Measurements from ENCODE around the gene XIRP1. TPM values are rescaled to one million over a fixed set of nuclear protein-coding genes. Genes with fewer than 3 reads are reported as not detected.

XIRP1 gene
- total and polyA plus RNA-seq, 2 experiments from 2014 or later: not detected

DNA sequence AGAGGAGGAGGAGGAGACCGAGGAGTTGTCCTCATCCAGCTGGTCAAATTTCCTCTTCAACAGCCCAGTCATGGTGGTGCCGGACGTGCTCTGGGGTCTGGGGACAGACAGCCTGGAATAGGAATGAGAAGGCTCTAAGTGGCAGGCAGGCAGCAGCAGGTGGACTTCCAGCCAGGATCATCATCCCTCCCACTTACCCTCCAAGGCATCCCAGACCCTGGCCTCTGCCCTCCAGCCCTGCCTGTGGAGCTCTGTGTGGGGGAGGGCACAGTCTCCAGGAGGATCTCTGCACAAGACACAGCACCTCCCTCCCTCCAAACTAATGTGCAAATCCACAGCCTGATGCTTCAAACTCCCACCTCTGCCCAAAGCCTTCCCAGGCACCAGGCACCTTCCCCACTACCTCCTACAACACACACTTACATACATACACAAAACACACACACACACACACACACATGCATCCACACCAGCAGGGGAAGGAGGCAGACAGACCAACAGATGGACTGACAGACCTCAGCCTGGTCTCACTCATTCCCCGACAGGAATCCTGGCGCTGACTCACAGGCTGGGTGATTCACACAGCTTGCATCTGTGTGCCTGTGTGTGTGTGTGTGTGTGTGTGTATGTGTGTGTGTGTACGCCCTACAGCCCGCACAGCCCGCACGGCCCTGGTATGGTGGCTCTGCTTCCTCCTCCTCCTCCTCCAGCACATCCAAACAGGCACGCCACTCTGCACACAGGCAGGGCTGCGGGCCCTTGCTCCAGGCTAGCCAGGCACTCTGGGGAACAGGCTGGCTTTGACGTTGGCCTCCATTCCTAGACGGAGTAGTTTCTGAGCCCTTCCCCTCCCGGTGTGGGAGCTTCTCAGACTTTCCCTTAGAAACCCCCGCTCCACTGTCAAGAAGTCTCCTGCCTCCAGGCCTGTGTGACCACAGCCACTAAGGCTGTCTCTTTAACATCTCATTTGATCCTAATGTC lies 45.5 kb downstream of the XIRP1 start:
- Histone ChIP-seq H3K27ac (ENCODE audit: low read depth) (no peak overlapping the region), H3F3A (replicated peaks; ENCODE audit: low read depth) (peaks cover 4% of the 10 kb centered on the region; the same call in 1 of the 2 replicates), H3K4me2 (peak overlapping the region; percentile 75)

More for the DNA sequence above, 45.5 kb downstream of the XIRP1 start:
- ATAC-seq (no peak), DNase-seq (ENCODE audit: low spot score) (no peak)
- Histone ChIP-seq H3K9me2 (ENCODE audit: insufficient read depth) (no peaks in the 10 kb centered on the region), H2AFZ (no peak overlapping the region), H3K4me3 (peak overlapping the region; percentile 33; the same call in 1 of the 2 replicates), H3K27me3 (ENCODE audit: insufficient read depth) (no peaks in the 10 kb centered on the region), H4K20me1 (replicated peaks; ENCODE audit: insufficient read depth) (peaks cover 7% of the 10 kb centered on the region), H3K36me3 (ENCODE audit: insufficient read depth) (peaks cover 17% of the 10 kb centered on the region; the same call in 1 of the 2 replicates), H3K4me1 (ENCODE audit: insufficient read depth) (peaks cover 52% of the 10 kb centered on the region), H3K79me2 (replicated peaks; ENCODE audit: insufficient read depth) (peaks cover 46% of the 10 kb centered on the region)
- Mint-ChIP-seq H3K9me3 (no peaks in the 10 kb centered on the region), H3K27ac (peak overlapping the region; percentile 86), H3K4me3 (peak overlapping the region; percentile 19; the same call in 1 of the 3 replicates), H3K4me1 (peaks cover 58% of the 10 kb centered on the region), H3K36me3 (ENCODE audit: low read depth) (peaks cover 42% of the 10 kb centered on the region), H3K27me3 (ENCODE audit: insufficient read depth, low read depth, poor library complexity) (peaks cover 21% of the 10 kb centered on the region)
- TF ChIP-seq POLR2AphosphoS5 (IDR thresholded peaks at IDR 0.05; ENCODE audit: low read depth): no peak
- TF ChIP-seq ZNF114 (CRISPR knock-in tag; IDR thresholded peaks at IDR 0.05): no peak
- TF ChIP-seq, protein P1, sequence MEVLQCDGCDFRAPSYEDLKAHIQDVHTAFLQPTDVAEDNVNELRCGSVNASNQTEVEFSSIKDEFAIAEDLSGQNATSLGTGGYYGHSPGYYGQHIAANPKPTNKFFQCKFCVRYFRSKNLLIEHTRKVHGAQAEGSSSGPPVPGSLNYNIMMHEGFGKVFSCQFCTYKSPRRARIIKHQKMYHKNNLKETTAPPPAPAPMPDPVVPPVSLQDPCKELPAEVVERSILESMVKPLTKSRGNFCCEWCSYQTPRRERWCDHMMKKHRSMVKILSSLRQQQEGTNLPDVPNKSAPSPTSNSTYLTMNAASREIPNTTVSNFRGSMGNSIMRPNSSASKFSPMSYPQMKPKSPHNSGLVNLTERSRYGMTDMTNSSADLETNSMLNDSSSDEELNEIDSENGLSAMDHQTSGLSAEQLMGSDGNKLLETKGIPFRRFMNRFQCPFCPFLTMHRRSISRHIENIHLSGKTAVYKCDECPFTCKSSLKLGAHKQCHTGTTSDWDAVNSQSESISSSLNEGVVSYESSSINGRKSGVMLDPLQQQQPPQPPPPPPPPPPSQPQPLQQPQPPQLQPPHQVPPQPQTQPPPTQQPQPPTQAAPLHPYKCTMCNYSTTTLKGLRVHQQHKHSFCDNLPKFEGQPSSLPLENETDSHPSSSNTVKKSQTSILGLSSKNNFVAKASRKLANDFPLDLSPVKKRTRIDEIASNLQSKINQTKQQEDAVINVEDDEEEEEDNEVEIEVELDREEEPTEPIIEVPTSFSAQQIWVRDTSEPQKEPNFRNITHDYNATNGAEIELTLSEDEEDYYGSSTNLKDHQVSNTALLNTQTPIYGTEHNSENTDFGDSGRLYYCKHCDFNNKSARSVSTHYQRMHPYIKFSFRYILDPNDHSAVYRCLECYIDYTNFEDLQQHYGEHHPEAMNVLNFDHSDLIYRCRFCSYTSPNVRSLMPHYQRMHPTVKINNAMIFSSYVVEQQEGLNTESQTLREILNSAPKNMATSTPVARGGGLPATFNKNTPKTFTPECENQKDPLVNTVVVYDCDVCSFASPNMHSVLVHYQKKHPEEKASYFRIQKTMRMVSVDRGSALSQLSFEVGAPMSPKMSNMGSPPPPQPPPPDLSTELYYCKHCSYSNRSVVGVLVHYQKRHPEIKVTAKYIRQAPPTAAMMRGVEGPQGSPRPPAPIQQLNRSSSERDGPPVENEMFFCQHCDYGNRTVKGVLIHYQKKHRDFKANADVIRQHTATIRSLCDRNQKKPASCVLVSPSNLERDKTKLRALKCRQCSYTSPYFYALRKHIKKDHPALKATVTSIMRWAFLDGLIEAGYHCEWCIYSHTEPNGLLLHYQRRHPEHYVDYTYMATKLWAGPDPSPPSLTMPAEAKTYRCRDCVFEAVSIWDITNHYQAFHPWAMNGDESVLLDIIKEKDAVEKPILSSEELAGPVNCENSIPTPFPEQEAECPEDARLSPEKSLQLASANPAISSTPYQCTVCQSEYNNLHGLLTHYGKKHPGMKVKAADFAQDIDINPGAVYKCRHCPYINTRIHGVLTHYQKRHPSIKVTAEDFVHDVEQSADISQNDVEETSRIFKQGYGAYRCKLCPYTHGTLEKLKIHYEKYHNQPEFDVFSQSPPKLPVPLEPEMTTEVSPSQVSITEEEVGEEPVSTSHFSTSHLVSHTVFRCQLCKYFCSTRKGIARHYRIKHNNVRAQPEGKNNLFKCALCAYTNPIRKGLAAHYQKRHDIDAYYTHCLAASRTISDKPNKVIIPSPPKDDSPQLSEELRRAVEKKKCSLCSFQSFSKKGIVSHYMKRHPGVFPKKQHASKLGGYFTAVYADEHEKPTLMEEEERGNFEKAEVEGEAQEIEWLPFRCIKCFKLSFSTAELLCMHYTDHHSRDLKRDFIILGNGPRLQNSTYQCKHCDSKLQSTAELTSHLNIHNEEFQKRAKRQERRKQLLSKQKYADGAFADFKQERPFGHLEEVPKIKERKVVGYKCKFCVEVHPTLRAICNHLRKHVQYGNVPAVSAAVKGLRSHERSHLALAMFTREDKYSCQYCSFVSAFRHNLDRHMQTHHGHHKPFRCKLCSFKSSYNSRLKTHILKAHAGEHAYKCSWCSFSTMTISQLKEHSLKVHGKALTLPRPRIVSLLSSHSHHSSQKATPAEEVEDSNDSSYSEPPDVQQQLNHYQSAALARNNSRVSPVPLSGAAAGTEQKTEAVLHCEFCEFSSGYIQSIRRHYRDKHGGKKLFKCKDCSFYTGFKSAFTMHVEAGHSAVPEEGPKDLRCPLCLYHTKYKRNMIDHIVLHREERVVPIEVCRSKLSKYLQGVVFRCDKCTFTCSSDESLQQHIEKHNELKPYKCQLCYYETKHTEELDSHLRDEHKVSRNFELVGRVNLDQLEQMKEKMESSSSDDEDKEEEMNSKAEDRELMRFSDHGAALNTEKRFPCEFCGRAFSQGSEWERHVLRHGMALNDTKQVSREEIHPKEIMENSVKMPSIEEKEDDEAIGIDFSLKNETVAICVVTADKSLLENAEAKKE (CRISPR knock-in tag; IDR thresholded peaks at IDR 0.05): no peak
- no peak for TF ChIP-seq EZH2phosphoT487 (IDR thresholded peaks at IDR 0.05; ENCODE audit: unreplicated experiment)
- TF ChIP-seq, protein P2, sequence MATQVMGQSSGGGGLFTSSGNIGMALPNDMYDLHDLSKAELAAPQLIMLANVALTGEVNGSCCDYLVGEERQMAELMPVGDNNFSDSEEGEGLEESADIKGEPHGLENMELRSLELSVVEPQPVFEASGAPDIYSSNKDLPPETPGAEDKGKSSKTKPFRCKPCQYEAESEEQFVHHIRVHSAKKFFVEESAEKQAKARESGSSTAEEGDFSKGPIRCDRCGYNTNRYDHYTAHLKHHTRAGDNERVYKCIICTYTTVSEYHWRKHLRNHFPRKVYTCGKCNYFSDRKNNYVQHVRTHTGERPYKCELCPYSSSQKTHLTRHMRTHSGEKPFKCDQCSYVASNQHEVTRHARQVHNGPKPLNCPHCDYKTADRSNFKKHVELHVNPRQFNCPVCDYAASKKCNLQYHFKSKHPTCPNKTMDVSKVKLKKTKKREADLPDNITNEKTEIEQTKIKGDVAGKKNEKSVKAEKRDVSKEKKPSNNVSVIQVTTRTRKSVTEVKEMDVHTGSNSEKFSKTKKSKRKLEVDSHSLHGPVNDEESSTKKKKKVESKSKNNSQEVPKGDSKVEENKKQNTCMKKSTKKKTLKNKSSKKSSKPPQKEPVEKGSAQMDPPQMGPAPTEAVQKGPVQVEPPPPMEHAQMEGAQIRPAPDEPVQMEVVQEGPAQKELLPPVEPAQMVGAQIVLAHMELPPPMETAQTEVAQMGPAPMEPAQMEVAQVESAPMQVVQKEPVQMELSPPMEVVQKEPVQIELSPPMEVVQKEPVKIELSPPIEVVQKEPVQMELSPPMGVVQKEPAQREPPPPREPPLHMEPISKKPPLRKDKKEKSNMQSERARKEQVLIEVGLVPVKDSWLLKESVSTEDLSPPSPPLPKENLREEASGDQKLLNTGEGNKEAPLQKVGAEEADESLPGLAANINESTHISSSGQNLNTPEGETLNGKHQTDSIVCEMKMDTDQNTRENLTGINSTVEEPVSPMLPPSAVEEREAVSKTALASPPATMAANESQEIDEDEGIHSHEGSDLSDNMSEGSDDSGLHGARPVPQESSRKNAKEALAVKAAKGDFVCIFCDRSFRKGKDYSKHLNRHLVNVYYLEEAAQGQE (IDR thresholded peaks at IDR 0.05; ENCODE audit: unreplicated experiment): no peak
- TF ChIP-seq ZNF331 (CRISPR knock-in tag; IDR thresholded peaks at IDR 0.05; ENCODE audit: low read depth): no peak

All from GM23338 (cell line).